ENCODE measurements around the gene CBR4. TPM values are rescaled to one million over a fixed set of nuclear protein-coding genes. Genes with fewer than 3 reads are reported as not detected.

CBR4 gene
- total RNA-seq, 1 experiment from 2014 or later: 12.6 TPM

- Histone ChIP-seq H3K4me3 (ENCODE audit: low read length) (no peak overlapping the region), H3K9me2 (replicated peaks; ENCODE audit: low read length) (no peaks in the 10 kb centered on the region), H3K9me3 (ENCODE audit: low read length) (no peaks in the 10 kb centered on the region), H3K36me3 (ENCODE audit: low read depth, low read length) (peaks cover 18% of the 10 kb centered on the region; the same call in 1 of the 2 replicates), H4K20me1 (ENCODE audit: low read length) (no peaks in the 10 kb centered on the region), H2AFZ (ENCODE audit: low read length) (no peak overlapping the region), H3F3A (ENCODE audit: low read length, unreplicated experiment) (no peaks in the 10 kb centered on the region), H3K9ac (ENCODE audit: low read length) (no peak overlapping the region), H3K27me3 (ENCODE audit: low read length) (no peaks in the 10 kb centered on the region), H3K4me2 (ENCODE audit: low read length) (no peak overlapping the region), H3K4me1 (ENCODE audit: insufficient read depth, low read length) (peaks cover 3% of the 10 kb centered on the region; the same call in 1 of the 2 replicates), H3K27ac (ENCODE audit: low read length) (no peak overlapping the region), H3K79me2 (ENCODE audit: low read length) (no peaks in the 10 kb centered on the region)
- no peak for ATAC-seq
- CTCF ChIA-PET: no interaction called here
- TF ChIP-seq EZH2 (IDR thresholded peaks at IDR 0.05; ENCODE audit: low read length, unreplicated experiment) (no peak), CTCF (conservative IDR thresholded peaks at IDR 0.05; ENCODE audit: low read depth, low read length) (no peak), EZH2phosphoT487 (IDR thresholded peaks at IDR 0.05; ENCODE audit: borderline replicate concordance, low read length) (no peak)
- no peak for DNase-seq
- intact Hi-C loops (cut with micrococcal nuclease): no loop called here
- BruUV-seq (replicated peaks): no TSS peak
- POLR2A ChIA-PET (ENCODE audit: unreplicated experiment): no interaction called here
These were observed 9.7 kb downstream of the CBR4 start for GRCh38 chr4:169000315-169000714.

- no peak overlapping the region for H3K9ac ChIP-seq (ENCODE audit: low read length)
- no peak overlapping the region for H3K4me3 ChIP-seq (ENCODE audit: low read length)
- ATAC-seq: no peak
- H3K4me1 ChIP-seq (ENCODE audit: insufficient read depth, low read length): no peaks in the 10 kb centered on the region
- no peaks in the 10 kb centered on the region for H3K79me2 ChIP-seq (ENCODE audit: low read length)
- POLR2A ChIA-PET (ENCODE audit: unreplicated experiment): no interaction called here
- H4K20me1 ChIP-seq (ENCODE audit: low read length): no peaks in the 10 kb centered on the region
- no peak overlapping the region for H3K27ac ChIP-seq (ENCODE audit: low read length)
- CTCF ChIA-PET: no interaction called here
- TF ChIP-seq EZH2 (IDR thresholded peaks at IDR 0.05; ENCODE audit: low read length, unreplicated experiment): no peak
- TF ChIP-seq CTCF (conservative IDR thresholded peaks at IDR 0.05; ENCODE audit: low read depth, low read length): no peak
- TF ChIP-seq EZH2phosphoT487 (IDR thresholded peaks at IDR 0.05; ENCODE audit: borderline replicate concordance, low read length): no peak
- no peaks in the 10 kb centered on the region for H3K27me3 ChIP-seq (ENCODE audit: low read length)
- intact Hi-C loops (cut with micrococcal nuclease): loop anchor here (10.0 kb wide), 1 partner anchor 565 kb away; no protein-coding TSS in a partner anchor
- no peaks in the 10 kb centered on the region for H3K9me2 ChIP-seq (replicated peaks; ENCODE audit: low read length)
- H3F3A ChIP-seq (ENCODE audit: low read length, unreplicated experiment): no peaks in the 10 kb centered on the region
- DNase-seq: no peak
- BruUV-seq (replicated peaks): no TSS peak
- H3K36me3 ChIP-seq (ENCODE audit: low read depth, low read length): peaks cover 18% of the 10 kb centered on the region; the same call in 1 of the 2 replicates
- H3K4me2 ChIP-seq (ENCODE audit: low read length): no peak overlapping the region
- H2AFZ ChIP-seq (ENCODE audit: low read length): no peak overlapping the region
- H3K9me3 ChIP-seq (ENCODE audit: low read length): no peaks in the 10 kb centered on the region
These were observed 10.2 kb downstream of the CBR4 start for GRCh38 chr4:168999809-169000208.

GRCh38 chr4:168998596-168998995 lies 11.5 kb downstream of the CBR4 start:
- no peak for TF ChIP-seq EZH2phosphoT487 (IDR thresholded peaks at IDR 0.05; ENCODE audit: borderline replicate concordance, low read length)
- no peak for TF ChIP-seq EZH2 (IDR thresholded peaks at IDR 0.05; ENCODE audit: low read length, unreplicated experiment)
- TF ChIP-seq CTCF (conservative IDR thresholded peaks at IDR 0.05; ENCODE audit: low read depth, low read length): no peak
- H3K4me1 ChIP-seq (ENCODE audit: insufficient read depth, low read length): no peaks in the 10 kb centered on the region
- H3K4me2 ChIP-seq (ENCODE audit: low read length): no peak overlapping the region
- peaks cover 18% of the 10 kb centered on the region; the same call in 1 of the 2 replicates for H3K36me3 ChIP-seq (ENCODE audit: low read depth, low read length)
- ATAC-seq (no peak), DNase-seq (no peak)
- H4K20me1 ChIP-seq (ENCODE audit: low read length): no peaks in the 10 kb centered on the region
- H3K4me3 ChIP-seq (ENCODE audit: low read length): no peak overlapping the region
- intact Hi-C loops (cut with micrococcal nuclease): loop anchor here (10.0 kb wide), 1 partner anchor 566 kb away; no protein-coding TSS in a partner anchor
- H3K27me3 ChIP-seq (ENCODE audit: low read length): no peaks in the 10 kb centered on the region
- POLR2A ChIA-PET (ENCODE audit: unreplicated experiment): no interaction called here
- no peak overlapping the region for H2AFZ ChIP-seq (ENCODE audit: low read length)
- H3K79me2 ChIP-seq (ENCODE audit: low read length): no peaks in the 10 kb centered on the region
- H3K9me2 ChIP-seq (replicated peaks; ENCODE audit: low read length): no peaks in the 10 kb centered on the region
- CTCF ChIA-PET: no interaction called here
- H3K9me3 ChIP-seq (ENCODE audit: low read length): no peaks in the 10 kb centered on the region
- H3K9ac ChIP-seq (ENCODE audit: low read length): no peak overlapping the region
- no TSS peak for BruUV-seq (replicated peaks)
- no peak overlapping the region for H3K27ac ChIP-seq (ENCODE audit: low read length)
- H3F3A ChIP-seq (ENCODE audit: low read length, unreplicated experiment): no peaks in the 10 kb centered on the region

Data from PC-3 (cell line).